GDM1 (cell line): Measurements from ENCODE around the gene MAOA.
"Not testable (repeated sequence)": the region's sequence is repeated elsewhere in the genome, so short reads cannot be mapped to it uniquely, and the experiment has no call there.

Source experiments
- DNase-seq: peaks from one replicate; lab custom pipeline; 2025; lab: John Stamatoyannopoulos, UW

Gene MAOA

DNA sequence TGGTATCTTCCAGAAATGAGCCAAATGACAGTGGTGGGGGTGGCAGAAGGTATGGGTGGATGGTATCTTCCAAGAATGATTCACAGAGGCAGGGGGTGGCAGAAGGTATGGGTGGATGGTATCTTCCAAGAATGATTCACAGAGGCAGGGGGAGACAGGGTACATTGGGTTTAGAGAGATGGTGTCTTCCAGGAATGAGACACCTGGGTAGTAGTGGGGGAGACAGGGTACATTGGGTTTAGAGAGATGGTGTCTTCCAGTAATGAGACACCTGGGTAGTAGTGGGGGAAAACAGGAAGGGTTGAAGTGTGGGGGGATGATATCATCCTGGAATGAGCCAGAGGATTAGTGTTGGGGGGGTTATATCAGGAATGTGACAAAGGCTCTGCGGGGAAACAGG lies 62.0 kb downstream of the MAOA start:
- no peak for DNase-seq

DNA sequence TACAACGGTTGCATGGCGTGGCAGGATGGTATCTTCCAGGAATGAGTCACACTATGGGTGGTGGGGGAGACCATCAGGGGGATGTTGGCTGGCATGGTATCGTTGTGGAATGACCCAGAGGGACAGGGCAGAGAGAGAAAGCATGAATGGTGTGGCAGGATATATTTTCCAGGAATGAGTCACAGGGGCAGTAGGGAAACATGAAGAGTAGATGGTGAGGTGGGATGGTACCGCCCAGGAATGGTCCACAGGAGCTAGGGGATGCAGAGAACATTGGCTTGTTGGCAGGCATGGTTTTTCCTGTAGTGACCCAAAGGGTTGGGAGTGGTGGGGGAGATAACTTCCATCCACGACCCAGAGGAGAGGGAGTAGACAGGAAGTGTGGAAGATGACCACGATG lies 62.4 kb downstream of the MAOA start:
- no peak for DNase-seq

DNA sequence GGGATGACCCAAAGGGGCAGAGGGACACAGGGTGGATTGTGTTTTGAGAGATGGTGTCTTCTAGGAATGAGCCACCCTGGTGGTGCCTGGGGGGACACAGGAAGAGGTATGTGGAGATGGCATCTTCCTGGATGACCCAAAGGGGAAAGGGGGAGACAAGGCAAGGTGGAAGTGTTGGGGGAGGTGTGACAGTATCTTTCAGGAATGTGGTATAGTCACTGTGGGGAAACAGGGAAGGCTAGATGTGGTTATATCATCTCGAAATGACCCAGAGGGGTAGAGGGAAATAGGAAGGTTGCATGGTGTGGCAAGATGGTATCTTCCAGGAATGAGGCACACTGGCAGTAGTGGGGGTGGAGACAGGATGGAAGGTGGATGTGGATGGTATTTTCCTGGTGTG lies 62.9 kb downstream of the MAOA start:
- DNase-seq = no peak

DNA sequence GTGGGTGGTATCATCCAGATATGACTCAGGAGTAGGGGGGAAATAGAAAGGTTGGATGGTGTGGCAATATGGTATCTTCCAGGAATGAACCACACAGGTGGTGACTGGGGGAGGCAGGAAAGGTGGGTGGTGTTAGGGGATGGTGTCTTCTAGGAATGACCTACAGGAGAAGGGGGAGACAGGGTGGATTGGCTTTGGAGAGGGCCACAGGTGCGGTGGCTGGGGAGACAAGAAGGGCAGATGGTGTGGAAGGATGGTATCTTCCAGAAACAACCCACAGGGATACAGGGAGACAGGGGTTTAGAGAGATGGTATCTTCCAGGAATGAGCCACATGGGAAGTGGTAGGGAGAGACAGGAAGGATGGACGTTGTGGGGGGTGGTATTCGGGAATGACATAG lies 64.0 kb downstream of the MAOA start:
- DNase-seq = no peak

DNA sequence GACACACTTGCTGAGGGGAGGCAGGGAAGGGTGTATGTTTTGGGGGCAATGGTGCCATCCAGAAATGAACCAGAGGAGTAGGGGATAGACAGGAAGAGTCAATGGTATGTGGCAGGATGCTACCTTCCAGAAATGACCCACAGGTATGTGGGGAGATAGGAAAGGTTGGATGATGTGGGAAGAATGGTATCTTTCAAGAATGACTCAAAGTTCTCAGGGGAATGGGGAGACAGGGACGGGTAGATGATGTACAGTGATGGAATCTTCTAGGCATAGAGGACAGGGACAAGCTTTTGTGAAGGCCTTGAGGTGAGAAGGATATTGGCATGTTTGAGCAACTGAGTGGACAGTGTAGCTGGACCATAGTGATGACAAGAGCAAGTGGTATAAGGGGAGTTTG lies 64.9 kb downstream of the MAOA start:
- DNase-seq = no peak

DNA sequence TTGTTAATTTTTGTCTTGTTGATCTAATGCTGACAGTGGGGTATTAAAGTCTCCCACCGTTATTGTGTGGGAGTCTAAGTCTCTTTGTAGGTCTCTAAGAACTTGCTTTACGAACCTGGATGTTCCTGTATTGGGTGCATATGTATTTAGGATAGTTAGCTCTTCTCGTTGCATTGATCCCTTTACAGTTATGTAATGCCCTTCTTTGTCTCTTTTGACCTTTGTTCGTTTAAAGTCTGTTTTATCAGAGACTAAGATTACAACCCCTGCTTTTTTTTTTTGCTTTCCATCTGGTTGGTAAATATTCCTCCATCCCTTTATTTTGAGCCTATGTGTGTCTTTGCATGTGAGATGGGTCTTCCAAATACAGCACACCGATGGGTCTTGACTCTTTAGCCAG lies 69.1 kb downstream of the MAOA start:
- DNase-seq = not testable (repeated sequence)

DNA sequence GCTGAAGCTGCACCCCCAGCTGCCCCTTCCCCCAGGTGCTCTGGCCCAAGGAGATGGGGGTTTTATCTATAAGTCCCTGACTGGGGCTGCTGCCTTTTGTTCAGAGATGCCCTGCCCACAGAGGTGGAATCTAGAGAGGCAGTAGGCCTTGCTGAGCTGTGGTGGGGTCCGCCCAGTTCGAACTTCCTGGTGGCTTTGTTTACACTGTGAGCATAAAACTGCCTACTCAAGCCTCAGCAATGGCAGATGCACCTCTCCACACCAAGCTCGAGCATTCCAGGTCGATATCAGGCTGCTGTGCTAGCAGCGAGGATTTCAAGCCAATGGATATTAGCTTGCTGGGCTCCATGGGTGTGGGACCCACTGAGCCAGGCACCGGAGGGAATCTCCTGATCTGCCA lies 71.2 kb downstream of the MAOA start:
- not testable (repeated sequence) for DNase-seq

DNA sequence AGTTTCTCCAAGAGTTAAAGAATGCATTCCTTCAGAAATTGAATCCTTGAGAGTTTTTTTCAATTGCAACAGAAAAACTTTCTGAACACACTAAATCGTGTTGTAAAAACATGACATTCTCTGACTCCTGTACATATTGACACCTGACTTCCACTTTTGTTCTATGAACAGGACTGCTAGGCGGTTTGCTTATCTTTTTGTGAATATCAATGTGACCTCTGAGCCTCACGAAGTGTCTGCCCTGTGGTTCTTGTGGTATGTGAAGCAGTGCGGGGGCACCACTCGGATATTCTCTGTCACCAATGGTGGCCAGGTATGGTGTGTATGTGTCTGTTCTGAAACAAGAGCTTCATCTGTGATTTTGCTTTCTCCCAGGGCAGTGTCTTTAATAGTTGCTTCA lies 71.9 kb downstream of the MAOA start:
- DNase-seq = no peak

DNA sequence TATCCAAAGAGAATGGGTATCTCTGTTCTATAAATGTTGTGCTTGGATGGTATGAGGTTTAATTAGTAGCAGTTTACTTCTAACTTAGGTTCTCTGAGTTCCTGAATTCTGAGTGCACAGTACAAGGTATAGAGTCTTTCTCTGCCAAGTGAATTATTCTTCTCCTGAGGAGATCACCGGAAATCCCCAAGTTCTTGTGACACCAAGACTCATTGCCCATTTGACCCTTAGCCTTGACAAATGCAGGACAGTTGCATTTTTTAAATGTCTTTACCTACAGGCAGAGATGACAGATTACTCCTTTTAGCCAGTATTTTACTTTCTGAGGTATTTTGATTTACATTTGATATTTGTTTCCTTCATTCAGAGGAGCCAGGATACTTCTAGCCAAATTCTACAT lies 72.9 kb downstream of the MAOA start:
- no peak for DNase-seq

DNA sequence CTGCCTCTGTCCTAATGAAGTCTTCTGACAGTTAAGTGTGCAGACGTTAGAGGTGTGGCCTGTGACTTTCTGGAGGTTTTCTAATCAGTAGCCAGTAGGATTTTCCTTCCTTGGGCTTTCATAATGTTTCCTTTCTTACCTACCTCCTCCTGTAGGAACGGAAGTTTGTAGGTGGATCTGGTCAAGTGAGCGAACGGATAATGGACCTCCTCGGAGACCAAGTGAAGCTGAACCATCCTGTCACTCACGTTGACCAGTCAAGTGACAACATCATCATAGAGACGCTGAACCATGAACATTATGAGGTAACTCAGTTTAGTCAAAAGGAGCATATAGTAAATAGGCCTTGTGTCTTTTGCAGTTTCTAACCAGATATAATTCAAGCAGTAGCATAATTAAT lies 75.0 kb downstream of the MAOA start:
- no peak for DNase-seq

DNA sequence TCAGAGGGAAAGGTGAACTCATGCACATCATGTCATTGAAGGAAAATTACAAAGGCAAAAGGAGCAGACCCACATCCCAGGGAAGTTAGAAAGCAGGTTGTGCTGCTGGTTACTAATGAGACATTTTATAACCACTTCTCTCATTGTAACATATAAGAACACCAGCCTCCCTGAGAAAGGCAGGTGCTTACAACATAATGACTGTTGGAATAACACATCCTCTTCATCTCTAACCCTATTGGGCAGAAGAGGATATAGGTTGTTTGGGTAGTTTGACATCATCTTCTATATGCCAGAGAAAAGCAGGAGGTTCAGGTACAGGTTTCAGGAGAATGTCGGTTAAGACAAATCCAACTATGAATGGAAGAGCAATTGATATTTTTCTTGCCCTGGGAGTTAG lies 77.6 kb downstream of the MAOA start:
- DNase-seq = no peak

DNA sequence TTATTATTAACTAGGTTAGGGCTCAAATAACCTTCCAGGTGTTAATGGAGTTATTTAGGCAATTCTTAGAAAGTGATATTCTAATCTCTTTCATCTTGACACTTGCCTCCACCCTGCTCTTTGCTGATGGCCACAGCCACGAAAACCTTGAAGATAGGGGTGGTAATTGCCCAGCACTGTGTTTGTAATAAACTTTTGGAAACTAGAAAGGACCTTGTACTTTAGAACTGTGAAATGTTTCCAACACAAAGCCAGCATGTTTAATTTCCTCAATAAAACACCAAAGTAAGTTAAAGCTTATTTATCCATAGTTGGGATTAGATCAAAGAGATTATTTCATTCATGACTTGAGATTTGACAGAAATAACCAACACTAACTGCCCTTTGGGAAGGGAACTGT lies 78.3 kb downstream of the MAOA start:
- no peak for DNase-seq

DNA sequence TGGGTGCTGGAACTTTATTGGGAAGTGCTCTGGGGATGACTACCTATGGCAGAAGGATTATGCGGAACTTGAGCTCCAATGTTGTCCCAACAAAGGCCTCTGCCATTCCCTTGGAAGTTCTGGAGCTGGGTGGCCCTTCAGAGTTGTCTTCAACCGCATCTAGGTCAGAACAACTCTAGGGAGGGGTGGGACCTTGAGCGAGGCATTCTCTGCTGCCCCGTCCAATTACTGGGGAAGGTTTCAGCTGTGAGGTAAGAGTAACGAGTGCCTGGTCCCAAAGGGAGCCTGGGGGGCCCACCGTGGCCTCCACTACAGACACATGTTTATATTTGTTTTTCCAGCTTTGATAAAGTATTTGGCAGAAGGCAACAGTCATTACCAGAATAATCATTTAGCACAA lies 79.4 kb downstream of the MAOA start:
- no peak for DNase-seq

DNA sequence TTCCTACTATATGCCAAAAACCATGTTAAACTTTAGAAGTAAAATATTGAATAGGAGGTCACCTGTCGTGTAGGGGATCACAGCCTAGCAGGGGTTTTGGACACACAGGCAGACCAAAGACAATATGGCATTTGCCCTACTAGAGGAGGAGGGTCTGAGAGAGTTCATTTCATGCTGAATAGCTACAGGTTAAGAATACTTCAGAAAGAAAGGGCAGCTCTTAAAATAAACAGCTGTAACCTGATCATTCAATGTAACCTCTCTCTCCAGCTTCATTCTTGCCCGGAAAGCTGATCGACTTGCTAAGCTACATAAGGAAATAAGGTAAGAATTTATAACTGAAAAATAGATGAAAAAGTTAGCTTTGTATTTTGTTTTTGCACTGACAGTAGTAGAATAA lies 79.9 kb downstream of the MAOA start:
- no peak for DNase-seq

DNA sequence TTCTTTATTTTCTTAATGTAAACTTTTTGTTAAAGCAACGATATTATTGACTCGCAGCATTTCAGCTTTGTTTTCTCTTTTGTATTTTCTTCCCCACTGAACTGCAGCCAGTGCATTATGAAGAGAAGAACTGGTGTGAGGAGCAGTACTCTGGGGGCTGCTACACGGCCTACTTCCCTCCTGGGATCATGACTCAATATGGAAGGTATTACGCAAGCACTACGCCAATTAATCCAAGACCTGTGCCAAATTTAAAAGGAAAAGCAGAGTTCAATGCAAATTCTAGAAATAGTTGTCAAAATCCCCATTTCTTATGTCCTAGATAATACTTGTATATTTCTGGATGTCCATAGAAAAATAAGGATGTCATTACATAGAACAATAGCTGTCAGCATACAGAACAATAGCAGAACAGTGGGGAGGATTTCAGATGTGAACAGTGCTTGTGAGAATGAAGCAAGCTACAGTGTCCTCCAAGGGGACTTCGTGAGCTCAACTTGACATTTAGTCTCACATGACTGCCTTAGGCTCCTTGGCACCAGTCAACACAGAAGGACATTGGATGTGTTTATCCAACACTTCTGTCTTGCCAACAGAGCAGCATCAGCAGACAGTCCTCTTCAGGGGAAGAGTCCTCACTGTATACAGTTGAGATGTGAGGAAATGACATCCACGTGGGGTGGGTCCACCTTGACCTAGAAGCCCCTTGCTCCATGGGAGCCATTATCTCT lies 85.9 kb downstream of the MAOA start:
- no peak for DNase-seq

DNA sequence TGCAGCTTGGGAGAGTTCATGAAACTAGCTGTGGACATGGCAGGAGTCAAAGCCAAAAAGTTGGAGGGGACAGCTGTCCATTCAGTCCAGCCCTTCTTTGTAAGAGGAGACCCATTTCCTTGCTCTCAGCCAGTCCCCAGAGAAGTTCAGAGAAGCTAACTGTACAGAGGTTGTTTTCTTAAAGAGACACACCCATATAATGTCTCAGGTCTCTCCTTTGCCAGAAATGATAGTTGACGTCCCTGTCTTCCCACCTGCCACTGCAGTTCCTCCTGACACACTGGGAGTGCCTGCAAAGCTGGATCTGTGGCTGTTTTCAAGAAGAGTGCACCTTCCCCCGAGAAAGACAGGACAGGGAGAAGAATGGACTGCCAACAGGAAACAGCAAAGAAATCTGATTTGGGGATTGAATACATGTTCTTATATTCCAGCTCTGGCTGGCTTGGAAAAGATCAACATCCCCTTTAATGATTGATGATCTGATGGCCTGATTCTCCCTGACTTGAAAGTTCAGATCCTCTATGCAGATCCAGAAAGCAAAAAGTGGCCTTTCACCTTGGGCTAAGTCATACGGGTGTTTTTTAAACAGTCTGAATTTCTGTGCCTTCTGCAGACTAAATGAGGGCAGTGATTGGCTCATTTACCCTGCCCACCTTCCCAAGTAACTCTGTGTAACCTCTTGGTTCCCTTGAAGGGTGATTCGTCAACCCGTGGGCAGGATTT lies 87.2 kb downstream of the MAOA start:
- no peak for DNase-seq

DNA sequence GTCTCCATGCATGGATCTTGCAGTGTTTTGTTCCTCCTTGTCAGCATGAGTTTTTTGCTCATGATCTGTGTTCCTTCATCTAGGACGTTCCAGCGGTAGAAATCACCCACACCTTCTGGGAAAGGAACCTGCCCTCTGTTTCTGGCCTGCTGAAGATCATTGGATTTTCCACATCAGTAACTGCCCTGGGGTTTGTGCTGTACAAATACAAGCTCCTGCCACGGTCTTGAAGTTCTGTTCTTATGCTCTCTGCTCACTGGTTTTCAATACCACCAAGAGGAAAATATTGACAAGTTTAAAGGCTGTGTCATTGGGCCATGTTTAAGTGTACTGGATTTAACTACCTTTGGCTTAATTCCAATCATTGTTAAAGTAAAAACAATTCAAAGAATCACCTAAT lies 88.2 kb downstream of the MAOA start:
- no peak for DNase-seq

DNA sequence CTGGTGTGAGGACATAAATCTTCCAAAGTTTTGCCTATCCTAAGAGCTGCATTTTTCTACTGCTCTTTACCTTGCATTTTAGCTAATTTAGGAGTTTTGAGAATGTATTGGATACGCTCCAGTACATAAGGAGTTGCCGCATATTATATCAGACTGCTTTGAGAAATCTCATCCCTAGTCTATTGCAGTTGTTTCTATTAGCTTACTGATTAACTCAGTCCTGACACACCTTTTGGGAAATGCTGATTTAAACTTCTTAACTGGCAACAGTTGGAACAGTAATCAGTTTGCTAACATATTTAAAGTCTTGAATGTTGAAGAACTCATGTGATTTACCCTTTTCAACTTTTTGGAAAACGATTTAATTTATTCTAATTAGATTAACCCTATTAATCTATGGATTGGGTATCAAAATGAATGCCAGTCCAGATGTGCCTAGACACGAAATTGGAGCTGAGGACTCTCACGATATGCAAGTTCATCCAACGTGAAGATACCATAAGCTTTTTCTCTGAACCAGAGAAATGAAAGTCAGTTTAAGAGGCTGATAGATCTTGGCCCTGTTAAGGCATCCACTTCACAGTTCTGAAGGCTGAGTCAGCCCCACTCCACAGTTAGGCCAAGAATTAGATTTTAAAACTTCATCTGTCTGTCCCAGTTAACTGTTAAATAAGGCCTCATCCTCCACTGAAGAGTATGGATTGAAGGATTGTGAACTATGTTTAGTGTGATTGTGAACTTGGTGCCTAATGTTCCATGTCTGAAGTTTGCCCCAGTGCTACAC lies 90.0 kb downstream of the MAOA start:
- no peak for DNase-seq

DNA sequence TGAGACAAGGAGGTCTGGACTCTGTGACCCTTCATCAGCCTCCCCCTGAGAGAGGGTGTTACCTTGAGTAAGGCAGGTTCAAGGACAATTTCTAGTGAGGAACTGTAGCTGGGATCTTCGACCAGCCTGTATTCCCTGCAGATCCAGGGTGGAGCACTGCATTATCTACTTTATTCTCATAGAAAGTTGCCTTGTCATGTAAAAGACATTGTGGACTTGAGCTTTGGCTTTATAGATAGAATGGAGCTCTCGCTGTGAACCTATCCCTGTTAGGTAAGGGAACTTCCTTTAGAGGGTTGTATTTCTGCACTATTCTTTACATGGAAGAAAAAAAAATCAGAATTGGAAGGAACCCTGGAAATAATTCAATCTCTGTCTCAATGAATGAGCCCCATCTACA lies 91.4 kb downstream of the MAOA start:
- no peak for DNase-seq

DNA sequence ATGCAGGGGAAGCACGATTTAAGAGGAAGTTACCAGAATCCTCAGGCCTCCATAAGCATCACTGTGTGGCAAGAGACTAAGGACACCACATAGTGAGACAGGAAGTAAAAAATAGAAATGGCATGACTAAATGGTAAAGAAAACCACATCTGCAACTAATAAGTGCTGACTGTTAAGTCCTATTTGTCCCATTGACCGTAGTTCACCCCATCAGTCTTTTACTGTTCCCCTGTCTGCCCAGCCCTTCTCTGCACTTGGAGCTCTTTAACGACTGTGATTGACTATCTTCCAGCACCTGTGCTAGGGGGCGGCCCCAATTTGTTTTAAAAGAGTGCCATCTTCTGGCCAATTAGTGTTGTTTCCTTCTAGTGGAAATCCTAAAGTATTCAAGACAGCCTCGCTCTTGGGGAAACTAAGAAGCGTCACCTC lies 94.2 kb downstream of the MAOA start:
- DNase-seq = no peak

DNA sequence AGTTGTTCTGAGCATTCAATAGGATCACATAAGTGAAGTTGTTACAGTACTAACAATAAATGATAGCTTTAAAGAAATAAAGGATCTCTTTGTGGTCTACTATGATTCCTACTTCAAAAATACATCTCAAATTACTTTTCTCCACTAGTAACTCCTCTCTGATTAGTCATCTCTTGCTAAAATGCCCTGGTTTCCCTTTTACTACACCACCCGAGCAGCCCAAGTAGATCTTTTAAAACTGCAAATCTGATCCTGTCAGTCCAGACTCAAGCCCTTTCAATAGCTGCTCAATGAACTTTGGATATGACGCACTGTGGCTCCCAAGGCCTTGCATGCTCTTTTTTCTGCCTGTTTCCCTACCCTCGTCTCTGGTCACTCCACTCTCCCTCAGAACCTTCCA lies 97.5 kb downstream of the MAOA start:
- no peak for DNase-seq

DNA sequence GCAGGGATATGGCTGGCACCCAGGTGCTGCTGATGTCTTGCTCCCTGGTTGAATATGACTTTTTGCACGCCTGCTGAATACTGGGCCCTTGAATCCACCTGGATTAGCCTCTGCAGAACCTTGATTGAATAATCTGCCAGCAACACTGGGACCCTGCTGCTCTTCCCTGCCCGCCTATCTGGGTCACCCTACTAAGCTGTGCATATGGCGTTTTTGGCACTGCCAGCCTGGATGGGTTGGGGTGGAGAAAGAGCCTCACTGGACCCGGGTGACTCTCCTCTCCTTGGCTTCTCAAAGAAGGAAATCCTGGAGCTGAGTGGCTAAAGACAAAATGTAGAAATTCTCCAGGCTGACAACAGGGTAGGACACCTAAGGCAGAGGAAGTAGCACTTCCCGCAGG lies 100.0 kb downstream of the MAOA start:
- no peak for DNase-seq

DNA sequence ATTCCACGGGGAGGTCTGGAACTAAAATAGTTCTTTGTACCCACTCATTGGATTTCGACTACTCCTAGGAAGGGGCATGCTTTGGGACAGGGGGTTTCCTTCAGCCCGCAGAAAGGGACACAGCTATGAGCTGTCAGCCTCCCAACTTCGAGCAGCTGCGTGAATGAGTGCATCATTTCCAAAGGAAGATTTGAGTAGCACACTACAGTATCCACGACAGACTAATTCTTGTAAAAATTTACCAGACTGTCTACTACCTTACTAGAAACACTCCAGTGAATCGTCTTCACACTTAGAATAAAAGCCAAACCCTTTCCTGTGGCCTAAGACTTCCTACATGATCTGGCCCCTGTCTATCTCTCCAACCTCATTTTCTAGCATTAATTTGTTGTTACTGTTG lies 101.9 kb downstream of the MAOA start:
- no peak for DNase-seq
